Measurements from ENCODE around the gene UST. TPM values are rescaled to one million over a fixed set of nuclear protein-coding genes. Genes with fewer than 3 reads are reported as not detected.

UST gene
- total RNA-seq, 4 donors from 2014 or later: 13.5 to 47.1 (median 33.0) TPM

- peaks cover 0 to 16% (median 0%) of the 10 kb centered on the region in 3 donors for H3K36me3 ChIP-seq
- no peak for DNase-seq (ENCODE audit: low spot score in 2 of 2)
- no peaks in the 10 kb centered on the region for H3K9me3 ChIP-seq
- H3K4me1 ChIP-seq: peaks cover 0 to 28% (median 15%) of the 10 kb centered on the region in 4 donors
- no peak for TF ChIP-seq CTCF (IDR thresholded peaks at IDR 0.05)
- TF ChIP-seq EP300 (IDR thresholded peaks at IDR 0.05): no peak
- no peak for TF ChIP-seq POLR2A (IDR thresholded peaks at IDR 0.05)
- H3K27ac ChIP-seq: peak overlapping the region in 3 of 4 donors; percentile 20 to 46 (median 37)
- H3K4me3 ChIP-seq: no peak overlapping the region
- H3K27me3 ChIP-seq: no peaks in the 10 kb centered on the region
- 36 to 40% methylated on average over 4 of the region's 4 CpGs for WGBS, 2 donors
Measured at GRCh38 chr6:148967011-148967520, 220.2 kb downstream of the UST start.

GRCh38 chr6:148967541-148967956 is 220.7 kb downstream of the UST start:
- no peak for DNase-seq (ENCODE audit: low spot score in 2 of 2)
- 43 to 50% methylated on average over 6 to 7 of the region's 7 CpGs for WGBS, 2 donors
- Histone ChIP-seq H3K36me3 (peaks cover 0 to 16% (median 0%) of the 10 kb centered on the region in 3 donors), H3K4me3 (no peak overlapping the region), H3K4me1 (peaks cover 0 to 28% (median 15%) of the 10 kb centered on the region in 4 donors), H3K27me3 (no peaks in the 10 kb centered on the region), H3K27ac (peak overlapping the region in 3 of 4 donors; percentile 20 to 46 (median 37)), H3K9me3 (no peaks in the 10 kb centered on the region)
- TF ChIP-seq EP300 (IDR thresholded peaks at IDR 0.05): no peak
- TF ChIP-seq CTCF (IDR thresholded peaks at IDR 0.05): no peak
- no peak for TF ChIP-seq POLR2A (IDR thresholded peaks at IDR 0.05)

- Histone ChIP-seq H3K36me3 (peaks cover 0 to 15% (median 0%) of the 10 kb centered on the region in 3 donors), H3K9me3 (no peaks in the 10 kb centered on the region), H3K27ac (peak overlapping the region in 2 of 4 donors; percentile 3 to 57), H3K27me3 (no peaks in the 10 kb centered on the region), H3K4me3 (no peak overlapping the region), H3K4me1 (peaks cover 0 to 28% (median 15%) of the 10 kb centered on the region in 4 donors)
- DNase-seq (ENCODE audit: low spot score in 2 of 2): no peak
- TF ChIP-seq POLR2A (IDR thresholded peaks at IDR 0.05) (no peak), CTCF (IDR thresholded peaks at IDR 0.05) (no peak), EP300 (IDR thresholded peaks at IDR 0.05) (no peak)
- 78 to 79% methylated on average over 4 of the region's 4 CpGs for WGBS, 2 donors
Measured at GRCh38 chr6:148968771-148969602, 222.2 kb downstream of the UST start.

- 76 to 79% methylated on average over 10 of the region's 10 CpGs for WGBS, 2 donors
- H3K27me3 ChIP-seq: no peaks in the 10 kb centered on the region
- no peak overlapping the region for H3K4me3 ChIP-seq
- H3K27ac ChIP-seq: peak overlapping the region in 1 of 4 donors; percentile 57
- peaks cover 0 to 28% (median 15%) of the 10 kb centered on the region in 4 donors for H3K4me1 ChIP-seq
- TF ChIP-seq POLR2A (IDR thresholded peaks at IDR 0.05) (no peak), CTCF (IDR thresholded peaks at IDR 0.05) (no peak), EP300 (IDR thresholded peaks at IDR 0.05) (peak in 1 of 2 donors; percentile 17)
- DNase-seq (ENCODE audit: low spot score in 2 of 2): peak in 1 of 2 donors; percentile 46
- H3K9me3 ChIP-seq: no peaks in the 10 kb centered on the region
- H3K36me3 ChIP-seq: peaks cover 0 to 9% (median 0%) of the 10 kb centered on the region in 3 donors
Measured at GRCh38 chr6:148969603-148970061, 222.8 kb downstream of the UST start.
